Lung (tissue), 12 donors: ENCODE results near the gene PPP1R7. TPM values are rescaled to one million over a fixed set of nuclear protein-coding genes. Genes with fewer than 3 reads are reported as not detected.

Source experiments
- ATAC-seq: fragments of 200-7000 bp; cut with Tn5 transposase; one replicate; pipeline ENCODE4 v1.9.1; 2020; ENCODE audit warnings: moderate number of reproducible peaks; ENCODE audit not compliant: insufficient read depth, low FRiP score
- DNase-seq, 3 donors: peaks; one replicate each; pipeline ENCODE4 v3.0.0-alpha.2; 2013 to 2017
- H3K27ac ChIP-seq, 2 donors: one replicate each; pipeline ENCODE4 v1.5.1; 2013; ENCODE audit warnings: mild to moderate bottlenecking in 2 of 2, moderate library complexity in 2 of 2, control low read depth in 1 of 2, inconsistent platforms in 1 of 2, low read depth in 1 of 2, low read length in 1 of 2
- H3K27me3 ChIP-seq, 3 donors: one replicate each; pipeline ENCODE4 v1.5.1; 2013; ENCODE audit warnings: low read length in 2 of 3; ENCODE audit not compliant: control insufficient read depth in 3 of 3, insufficient read depth in 3 of 3
- H3K36me3 ChIP-seq, 4 donors: one replicate each; pipeline ENCODE4 v1.5.1; 2013; ENCODE audit warnings: low read length in 4 of 4, mild to moderate bottlenecking in 1 of 4, moderate library complexity in 1 of 4; ENCODE audit not compliant: control insufficient read depth in 4 of 4, insufficient read depth in 4 of 4
- H3K4me1 ChIP-seq, 5 donors: one replicate each; pipeline ENCODE4 v1.5.1; 2013; ENCODE audit warnings: low read length in 5 of 5, mild to moderate bottlenecking in 2 of 5, moderate library complexity in 1 of 5; ENCODE audit not compliant: control insufficient read depth in 5 of 5, insufficient read depth in 5 of 5
- H3K4me3 ChIP-seq: one replicate; pipeline ENCODE4 v1.5.1; 2013; ENCODE audit warnings: mild to moderate bottlenecking, control low read depth, moderate library complexity
- H3K9ac ChIP-seq, 2 donors: one replicate each; pipeline ENCODE4 v1.5.1; 2013; ENCODE audit warnings: low read length in 2 of 2, control low read depth in 1 of 2; ENCODE audit not compliant: insufficient read depth in 1 of 2
- H3K9me3 ChIP-seq, 4 donors: one replicate each; pipeline ENCODE4 v1.5.1; 2013; ENCODE audit warnings: low read length in 3 of 4, mild to moderate bottlenecking in 1 of 4, moderate library complexity in 1 of 4; ENCODE audit not compliant: control insufficient read depth in 4 of 4, insufficient read depth in 3 of 4
- CTCF ChIP-seq: IDR thresholded peaks from 2 replicates; pipeline ENCODE4 v1.5.1; 2012; ENCODE audit warnings: mild to moderate bottlenecking; ENCODE audit errors: control extremely low read depth, extremely low read depth
- WGBS, 2 donors: extraction: QIAGEN DNeasy Blood & Tissue Kit; methylation state at CpG; one replicate each; pipeline ENCODE4 v1.1.7; 2013; 5-methylcytosine and 5-hydroxymethylcytosine counted together
- polyA plus RNA-seq, 2 donors: library from polyadenylated mRNA; stranded (reverse); fragments of 200-250 nt; gene quantifications; one replicate each; pipeline ENCODE4 v1.2.1, GENCODE V29; 2013
- total RNA-seq, 2 donors: library from RNA; depleted of rRNA in 1 of 2; stranded (reverse); fragments of >200 nt in 1 of 2; gene quantifications; one replicate each; pipeline ENCODE4 v1.2.1, GENCODE V29; 2014 to 2021
- donor health status: control.
- donor health status: control.
- donor health status: Bipolar disorder and iron deficiency.
- donor health status: healthy.
- donor health status: DM: yes; HTN: yes; CAD: no.

PPP1R7 gene
- total and polyA plus RNA-seq, 4 donors: 54.6 to 78.1 (median 65.9) TPM

GRCh38 chr2:241161646-241162281 lies 11.5 kb downstream of the PPP1R7 start:
- peaks cover 0 to 10% (median 9%) of the 10 kb centered on the region in 5 donors for H3K4me1 ChIP-seq
- H3K9ac ChIP-seq: no peak overlapping the region
- H3K4me3 ChIP-seq: no peak overlapping the region
- H3K27ac ChIP-seq: peak overlapping the region; percentile 25 to 57
- no peak for TF ChIP-seq CTCF
- peak; percentile 15 to 61 (median 58) for DNase-seq
- 40 to 74% methylated on average over 9 of the region's 9 CpGs for WGBS, 2 donors
- H3K27me3 ChIP-seq: no peaks in the 10 kb centered on the region
- ATAC-seq: peak; percentile 68
- H3K36me3 ChIP-seq: peaks cover 14 to 52% (median 39%) of the 10 kb centered on the region in 4 donors
- no peaks in the 10 kb centered on the region for H3K9me3 ChIP-seq

- DNase-seq (no peak), ATAC-seq (no peak)
- no peak for TF ChIP-seq CTCF
- no peak overlapping the region for H3K9ac ChIP-seq
- no peak overlapping the region for H3K27ac ChIP-seq
- H3K27me3 ChIP-seq: no peaks in the 10 kb centered on the region
- H3K4me1 ChIP-seq: peaks cover 0 to 10% (median 8%) of the 10 kb centered on the region in 5 donors
- H3K36me3 ChIP-seq: peaks cover 13 to 47% (median 33%) of the 10 kb centered on the region in 4 donors
- H3K9me3 ChIP-seq: no peaks in the 10 kb centered on the region
- WGBS, 2 donors: 74 to 89% methylated on average over 3 of the region's 3 CpGs
- H3K4me3 ChIP-seq: no peak overlapping the region
These were observed 13.4 kb downstream of the PPP1R7 start for GRCh38 chr2:241163601-241164118.

- peaks cover 31 to 47% (median 42%) of the 10 kb centered on the region in 4 donors for H3K36me3 ChIP-seq
- ATAC-seq (no peak), DNase-seq (no peak)
- H3K4me3 ChIP-seq: no peak overlapping the region
- H3K9me3 ChIP-seq: peaks cover 0 to 9% (median 5%) of the 10 kb centered on the region in 4 donors
- no peak for TF ChIP-seq CTCF
- H3K27ac ChIP-seq: no peak overlapping the region
- no peaks in the 10 kb centered on the region for H3K27me3 ChIP-seq
- WGBS, 2 donors: 96 to 97% methylated on average over 15 of the region's 15 CpGs
- no peaks in the 10 kb centered on the region for H3K4me1 ChIP-seq
- no peak overlapping the region for H3K9ac ChIP-seq
These were observed 18.1 kb downstream of the PPP1R7 start for GRCh38 chr2:241168366-241168765.
